HepG2 (cell line): Measurements from ENCODE around the gene C5AR2. TPM values are rescaled to one million over a fixed set of nuclear protein-coding genes. Genes with fewer than 3 reads are reported as not detected.

Experiments
- MAF1 ChIP-seq: sonication (generic); formaldehyde crosslinking; IDR thresholded peaks from 2 replicates; pipeline ENCODE4 v1.5.0; 2020; ENCODE audit warnings: missing genetic modification reagents, borderline replicate concordance
- MNT ChIP-seq: fragments of 450-650 bp; IDR thresholded peaks from 2 replicates; pipeline ENCODE4 v1.6.1; 2016
- PCBP1 ChIP-seq: fragments of 200-400 bp; formaldehyde crosslinking; IDR thresholded peaks from 2 replicates; pipeline ENCODE4 v1.6.1; 2017; ENCODE audit warnings: mild to moderate bottlenecking, low read depth, low read length, borderline replicate concordance
- SALL2 ChIP-seq: sonication (generic); formaldehyde crosslinking; IDR thresholded peaks from 2 replicates; pipeline ENCODE4 v1.8.1; 2023; ENCODE audit warnings: mild to moderate bottlenecking, missing genetic modification reagents, inconsistent platforms
- SP4 ChIP-seq: sonication (generic); formaldehyde crosslinking; IDR thresholded peaks from 2 replicates; pipeline ENCODE4 v1.8.1; 2023; ENCODE audit warnings: mild to moderate bottlenecking, missing genetic modification reagents
- SRSF4 ChIP-seq: fragments of 200-400 bp; formaldehyde crosslinking; IDR thresholded peaks from one replicate; pipeline ENCODE4 v1.6.1; 2018; ENCODE audit warnings: mild to moderate bottlenecking, low read depth, low read length, moderate library complexity; ENCODE audit not compliant: poor library complexity, severe bottlenecking
- TFDP1 ChIP-seq: IDR thresholded peaks from 2 replicates; pipeline ENCODE4 v1.6.1; 2016; ENCODE audit warnings: missing compliant biosample characterization, missing genetic modification reagents, borderline replicate concordance
- TFDP2 ChIP-seq: sonication (generic); formaldehyde crosslinking; IDR thresholded peaks from 2 replicates; pipeline ENCODE4 v1.4.0; 2020; ENCODE audit warnings: missing genetic modification reagents
- THAP11 ChIP-seq: IDR thresholded peaks from 2 replicates; pipeline ENCODE4 v1.6.1; 2016; ENCODE audit warnings: missing biosample characterization, missing genetic modification reagents
- ZBTB49 ChIP-seq: sonication (generic); formaldehyde crosslinking; IDR thresholded peaks from 2 replicates; pipeline ENCODE4 v1.4.0; 2020; ENCODE audit warnings: missing genetic modification reagents, borderline replicate concordance
- ZFP90 ChIP-seq: sonication (generic); formaldehyde crosslinking; IDR thresholded peaks from 2 replicates; pipeline ENCODE4 v1.8.0; 2022; ENCODE audit warnings: missing genetic modification reagents, mild to moderate bottlenecking, inconsistent platforms, borderline replicate concordance
- ZNF280D ChIP-seq: sonication (generic); formaldehyde crosslinking; IDR thresholded peaks from 2 replicates; pipeline ENCODE4 v1.5.1; 2020; ENCODE audit warnings: mild to moderate bottlenecking, missing genetic modification reagents
- ZNF687 ChIP-seq: sonication (generic); formaldehyde crosslinking; IDR thresholded peaks from 2 replicates; pipeline ENCODE4 v1.5.1; 2020; ENCODE audit warnings: mild to moderate bottlenecking, missing genetic modification reagents, moderate library complexity
- ZNF75D ChIP-seq: sonication (generic); formaldehyde crosslinking; IDR thresholded peaks from 2 replicates; pipeline ENCODE4 v1.8.1; 2023; ENCODE audit warnings: missing genetic modification reagents, mild to moderate bottlenecking, borderline replicate concordance
- ZNF776 ChIP-seq: sonication (generic); formaldehyde crosslinking; IDR thresholded peaks from 2 replicates; pipeline ENCODE4 v1.4.0; 2020; ENCODE audit warnings: mild to moderate bottlenecking, missing genetic modification reagents
- polyA plus RNA-seq, 8 experiments: library from polyadenylated mRNA; depleted of rRNA in 3 of 8; stranded (reverse) in 7 of 8; unstranded in 1 of 8; fragments of >200 nt; fragmentation: Illumina TruSeq in 4 of 8; extraction: Trizol in 4 of 8; gene quantifications; 2 replicates each; pipeline versions ENCODE4 v1.2.1 to v1.2.3, GENCODE V29; 2011 to 2016; ENCODE audit warnings: low read depth in 4 of 8, missing spikeins in 1 of 8, mixed read lengths in 1 of 8; ENCODE audit not compliant: insufficient read depth in 1 of 8
- total RNA-seq, 5 experiments: library from RNA; depleted of rRNA; stranded (reverse); fragments of >200 nt; fragmentation: Illumina TruSeq; extraction: Trizol; gene quantifications; 2 replicates each; pipeline ENCODE4 v1.2.3, GENCODE V29; 2016; ENCODE audit warnings: low read depth in 1 of 5

C5AR2 gene
- total and polyA plus RNA-seq, 2 of the 13 experiments (the other 11 are each of a cell fraction or from before 2014, with no cell fraction given), result 0.09 to 0.24 TPM

- TF ChIP-seq ZNF280D (CRISPR knock-in tag) (no peak), PCBP1 (no peak), ZNF776 (no peak), THAP11 (CRISPR knock-in tag) (peak; percentile 63; the same call in 1 of the 2 replicates), TFDP1 (CRISPR knock-in tag) (no peak), MAF1 (CRISPR knock-in tag) (no peak), ZNF687 (CRISPR knock-in tag) (peak; percentile 94), ZFP90 (CRISPR knock-in tag) (no peak), MNT (no peak), SALL2 (no peak; the same call in 1 of the 2 replicates), SP4 (CRISPR knock-in tag) (peak; percentile 51; the same call in 1 of the 2 replicates), TFDP2 (CRISPR knock-in tag) (no peak; the same call in 1 of the 2 replicates), ZBTB49 (CRISPR knock-in tag) (no peak), ZNF75D (CRISPR knock-in tag) (no peak), SRSF4 (no peak)
These were observed 21.3 kb downstream of the C5AR2 start (continued) for GRCh38 chr19:47353307-47353712.
